Heart right ventricle (tissue), 16 donors: ENCODE results near the gene ZCCHC3. TPM values are rescaled to one million over a fixed set of nuclear protein-coding genes. Genes with fewer than 3 reads are reported as not detected.

Source experiments
- ATAC-seq, 8 donors: fragments of 200-7000 bp; cut with Tn5 transposase; one replicate each; pipeline ENCODE4 v1.9.1; 2020; ENCODE audit warnings: mild to moderate bottlenecking in 8 of 8, moderate library complexity in 8 of 8, moderate number of reproducible peaks in 1 of 8
- DNase-seq, 2 donors: peaks; one replicate each; pipeline ENCODE4 v3.0.0-alpha.2; 2020
- H3K27ac ChIP-seq, 10 donors: fragments of 200-600 bp; sonication (generic) in 2 of 10; one replicate each; pipeline versions ENCODE4 v1.5.0 to v1.8.0; 2020 to 2022; ENCODE audit warnings: mild to moderate bottlenecking in 3 of 10
- H3K27me3 ChIP-seq, 7 donors: fragments of 200-600 bp; one replicate each; pipeline ENCODE4 v1.8.0; 2021 to 2022; ENCODE audit warnings: mild to moderate bottlenecking in 2 of 7
- H3K36me3 ChIP-seq, 9 donors: fragments of 200-600 bp; sonication (generic) in 1 of 9; one replicate each; pipeline versions ENCODE4 v1.5.0 to v1.8.0; 2020 to 2022; ENCODE audit warnings: mild to moderate bottlenecking in 2 of 9
- H3K4me1 ChIP-seq, 9 donors: fragments of 200-600 bp; sonication (generic) in 1 of 9; one replicate each; pipeline versions ENCODE4 v1.5.0 to v1.8.0; 2020 to 2022; ENCODE audit warnings: mild to moderate bottlenecking in 4 of 9
- H3K4me3 ChIP-seq, 10 donors: fragments of 200-600 bp; sonication (generic) in 2 of 10; one replicate each; pipeline versions ENCODE4 v1.5.0 to v1.8.0; 2020 to 2022; ENCODE audit warnings: mild to moderate bottlenecking in 7 of 10, moderate library complexity in 2 of 10
- H3K9me3 ChIP-seq, 11 donors: fragments of 200-600 bp in 10 of 11; sonication (generic) in 2 of 11; one replicate each; pipeline versions ENCODE4 v1.5.0 to v1.8.0; 2013 to 2022; ENCODE audit warnings: mild to moderate bottlenecking in 2 of 11, control low read depth in 1 of 11, moderate library complexity in 1 of 11
- WGBS, 2 donors: extraction: QIAGEN DNeasy Blood & Tissue Kit; methylation state at CpG; one replicate each; pipeline ENCODE4 v1.1.7; 2013; ENCODE audit warnings: inconsistent platforms in 1 of 2; 5-methylcytosine and 5-hydroxymethylcytosine counted together
- intact Hi-C, 10 donors: fragments of 100-400 bp; cut with DNase I; formaldehyde crosslinking; loops; one replicate each; pipeline versions ENCODE4 v1.11.1 to v1.14.2; 2022
- polyA plus RNA-seq, 2 donors: library from polyadenylated mRNA; stranded (reverse); fragments of 200-250 nt; gene quantifications; one replicate each; pipeline ENCODE4 v1.2.3, GENCODE V29; 2013
- total RNA-seq, 10 donors: library from RNA; stranded (reverse); fragmentation: NEBNext Ultra II Directional in 3 of 10; extraction: Animal tissue kit (Norgen Biotek cat#: 25700) in 3 of 10; gene quantifications; one replicate each; pipeline versions ENCODE4 v1.2.1 to v1.2.4, GENCODE V29; 2021 to 2023
- TF ChIP-seq, protein P1 (sequence below), 9 donors: fragments of 200-600 bp; sonication (generic) in 2 of 9; IDR thresholded peaks; one replicate each; pipeline versions ENCODE4 v1.5.0 to v1.8.0; 2021 to 2022; ENCODE audit warnings: antibody characterized with exemption in 9 of 9, mild to moderate bottlenecking in 5 of 9, moderate library complexity in 1 of 9
- donor health status: Arrhythmogenic right ventricular cardiomyopathy.
- donor health status: ischemic (EF 13 %, LVEDD 7.1; RV severe dilation, severe dysfunction).
- donor health status: healthy with polysubstance abuse.
- donor health status: DM: no; HTN: yes; CAD: no.
- donor health status: DM: no; HTN: no; CAD: no.
- donor health status: ischemic (EF 25% LVEDD 6.9; RV normal size, moderate dysfunction).
- donor health status: ischemic (EF 25% LVEDD 5.7; RV mildly dilated, moderate dysfunction).
- donor health status: healthy.
- donor health status: DM: yes; HTN: yes; CAD: no.
- donor health status: Ischemic cardiomyopathy.
- donor health status: ischemic (EF 35%, LVEDD 5.7; RV mildly dilated, moderate dysfunction).
- donor health status: nonischemic (EF 11% LVEDD 7.7; RV severe dilation, severe dysfunction).
- donor health status: DM: yes; HTN: yes; CAD: no.
- donor health status: PGD.
- donor health status: ischemic (EF 29% LVEDD 5.4; RV normal size, mild dysfunction).
- donor health status: nonischemic (EF 23%, LVEDD 6.1; RV moderate dilation, normal function).

ZCCHC3 gene
- total and polyA plus RNA-seq, 12 donors, result 7.7 to 12.8 (median 10.5) TPM

DNA sequence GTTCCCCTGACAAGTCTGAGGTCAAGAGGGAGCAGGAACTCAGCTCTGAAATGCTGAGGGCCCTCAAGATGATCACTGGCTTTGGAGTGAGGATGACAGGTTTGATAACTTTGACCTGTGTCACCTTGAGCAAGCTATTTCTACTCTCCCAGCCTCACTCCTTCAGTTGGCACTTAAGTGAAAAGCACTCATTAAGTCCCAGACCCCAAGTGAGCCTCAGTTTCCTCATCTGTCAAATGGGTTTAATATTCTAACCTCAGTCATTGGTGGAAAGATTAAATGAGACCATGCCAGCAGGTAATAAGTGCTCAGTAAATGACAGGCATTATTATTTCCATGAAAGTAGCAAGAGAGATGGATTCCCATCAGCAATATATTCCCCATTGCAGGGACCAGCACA is 25.8 kb upstream of the ZCCHC3 start:
- Histone ChIP-seq H3K27me3 (no peaks in the 10 kb centered on the region), H3K4me1 (peaks cover 0 to 9% (median 0%) of the 10 kb centered on the region in 9 donors), H3K36me3 (peaks cover 0 to 15% (median 0%) of the 10 kb centered on the region in 9 donors), H3K9me3 (no peaks in the 10 kb centered on the region), H3K4me3 (no peak overlapping the region), H3K27ac (no peak overlapping the region)
- DNase-seq, result no peak
- TF ChIP-seq, protein P1, sequence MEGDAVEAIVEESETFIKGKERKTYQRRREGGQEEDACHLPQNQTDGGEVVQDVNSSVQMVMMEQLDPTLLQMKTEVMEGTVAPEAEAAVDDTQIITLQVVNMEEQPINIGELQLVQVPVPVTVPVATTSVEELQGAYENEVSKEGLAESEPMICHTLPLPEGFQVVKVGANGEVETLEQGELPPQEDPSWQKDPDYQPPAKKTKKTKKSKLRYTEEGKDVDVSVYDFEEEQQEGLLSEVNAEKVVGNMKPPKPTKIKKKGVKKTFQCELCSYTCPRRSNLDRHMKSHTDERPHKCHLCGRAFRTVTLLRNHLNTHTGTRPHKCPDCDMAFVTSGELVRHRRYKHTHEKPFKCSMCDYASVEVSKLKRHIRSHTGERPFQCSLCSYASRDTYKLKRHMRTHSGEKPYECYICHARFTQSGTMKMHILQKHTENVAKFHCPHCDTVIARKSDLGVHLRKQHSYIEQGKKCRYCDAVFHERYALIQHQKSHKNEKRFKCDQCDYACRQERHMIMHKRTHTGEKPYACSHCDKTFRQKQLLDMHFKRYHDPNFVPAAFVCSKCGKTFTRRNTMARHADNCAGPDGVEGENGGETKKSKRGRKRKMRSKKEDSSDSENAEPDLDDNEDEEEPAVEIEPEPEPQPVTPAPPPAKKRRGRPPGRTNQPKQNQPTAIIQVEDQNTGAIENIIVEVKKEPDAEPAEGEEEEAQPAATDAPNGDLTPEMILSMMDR (IDR thresholded peaks at IDR 0.05), result no peak
- intact Hi-C loops, result loop anchor here in 2 of 10 donors (10.0 kb wide), 2 partner anchors 53 to 63 kb away; partner anchors contain the start of gene SOX12 (in 1 of the 2)
- ATAC-seq, result no peak

DNA sequence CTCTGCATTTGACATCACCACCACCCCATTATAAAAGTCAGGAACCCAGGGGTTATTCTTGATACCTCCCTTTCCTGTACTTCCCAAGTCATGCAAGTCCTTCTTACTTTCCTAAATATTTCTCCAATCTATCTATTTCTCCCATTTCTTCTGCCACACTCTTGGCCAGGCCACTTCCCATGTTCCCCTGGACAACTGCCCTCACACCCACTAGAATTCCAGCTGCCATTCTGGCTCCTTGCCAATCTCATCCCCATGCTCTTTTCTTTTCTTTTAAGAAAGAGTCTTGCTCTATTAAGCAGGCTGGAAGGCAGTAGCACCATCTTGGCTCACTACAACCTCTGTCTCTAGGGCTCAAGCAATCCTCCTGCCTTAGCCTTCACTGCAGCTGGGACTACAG is 24.7 kb upstream of the ZCCHC3 start:
- Histone ChIP-seq H3K27me3 (no peaks in the 10 kb centered on the region), H3K36me3 (peaks cover 0 to 27% (median 4%) of the 10 kb centered on the region in 9 donors), H3K9me3 (no peaks in the 10 kb centered on the region), H3K4me3 (no peak overlapping the region), H3K27ac (no peak overlapping the region), H3K4me1 (no peaks in the 10 kb centered on the region)
- no peak for DNase-seq
- intact Hi-C loops, result loop anchor here in 2 of 10 donors (10.0 kb wide), 2 partner anchors 52 to 62 kb away; partner anchors contain the start of gene SOX12 (in 1 of the 2)
- TF ChIP-seq, protein P1 (IDR thresholded peaks at IDR 0.05), result no peak
- ATAC-seq, result no peak

DNA sequence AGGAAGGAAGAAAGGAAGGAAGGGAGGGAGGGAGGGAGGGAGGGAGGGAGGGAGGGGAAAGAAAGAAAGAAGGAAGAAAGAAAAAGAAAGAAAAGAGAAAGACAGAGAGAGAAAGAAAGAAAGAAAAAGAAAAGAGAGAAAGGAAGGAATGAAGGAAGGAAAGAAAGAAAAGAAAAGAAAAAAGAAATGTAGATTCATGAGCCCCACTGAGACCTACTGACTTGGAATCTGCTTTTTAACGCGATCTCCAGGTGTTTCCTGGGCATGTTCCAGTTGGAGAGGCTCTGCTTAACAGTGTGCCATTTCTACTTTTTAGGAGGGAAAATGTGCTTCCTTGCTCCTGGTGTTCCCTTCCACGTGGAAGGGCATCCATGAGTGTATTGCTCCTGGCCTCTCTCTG is 23.5 kb upstream of the ZCCHC3 start:
- Histone ChIP-seq H3K36me3 (peaks cover 0 to 33% (median 4%) of the 10 kb centered on the region in 9 donors), H3K27me3 (no peaks in the 10 kb centered on the region), H3K9me3 (no peaks in the 10 kb centered on the region), H3K27ac (no peak overlapping the region), H3K4me1 (no peaks in the 10 kb centered on the region), H3K4me3 (no peak overlapping the region)
- no peak for ATAC-seq
- intact Hi-C loops, result loop anchor here in 2 of 10 donors (10.0 kb wide), 2 partner anchors 51 to 61 kb away; partner anchors contain the start of gene SOX12 (in 1 of the 2)
- DNase-seq, result no peak
- 48 to 71% methylated on average over 3 of the region's 3 CpGs for WGBS, 2 donors
- TF ChIP-seq, protein P1 (IDR thresholded peaks at IDR 0.05), result no peak

DNA sequence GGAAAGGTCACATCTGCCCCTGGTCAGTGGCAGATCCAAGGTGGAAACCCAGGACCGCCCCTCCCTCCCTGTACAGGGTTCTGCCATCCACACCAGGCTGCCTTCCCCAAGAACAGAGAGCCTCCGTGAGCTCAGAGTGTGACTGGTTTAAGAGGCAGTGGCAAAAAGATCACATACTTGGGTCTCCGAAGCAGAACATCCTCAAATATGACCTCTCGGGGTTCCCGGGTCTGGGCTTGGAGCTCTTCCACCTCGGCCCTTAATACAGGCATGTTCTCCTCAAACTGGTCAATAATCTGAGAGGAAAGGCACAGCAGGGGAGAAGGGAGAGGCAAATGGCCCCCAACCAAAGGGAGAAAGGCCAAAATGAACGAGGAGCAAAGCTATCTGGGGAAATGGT is 21.6 kb upstream of the ZCCHC3 start:
- H3K27me3 ChIP-seq, result no peaks in the 10 kb centered on the region
- H3K9me3 ChIP-seq, result no peaks in the 10 kb centered on the region
- TF ChIP-seq, protein P1 (IDR thresholded peaks at IDR 0.05), result no peak
- no peak for DNase-seq
- no peaks in the 10 kb centered on the region for H3K4me1 ChIP-seq
- intact Hi-C loops, result loop anchor here in 4 of 10 donors (5.0 to 10.0 kb wide), 3 partner anchors 49 to 59 kb away; partner anchors contain the start of gene SOX12 (in 3 of the 4)
- WGBS, 2 donors, result 92% methylated on average over 7 of the region's 7 CpGs
- peaks cover 0 to 39% (median 4%) of the 10 kb centered on the region in 9 donors for H3K36me3 ChIP-seq
- no peak for ATAC-seq
- H3K27ac ChIP-seq, result no peak overlapping the region
- no peak overlapping the region for H3K4me3 ChIP-seq
